HUES48 (cell line): ENCODE measurements around the gene LHX6.
A peak's percentile ranks its signal among the peaks of the same experiment; 100 is the strongest.

ENCODE experiments used
- H3K27ac ChIP-seq: one replicate; pipeline ENCODE4 v1.7.0; 2013; ENCODE audit warnings: low read depth, low read length, inconsistent platforms
- H3K27me3 ChIP-seq: 2 replicates; pipeline ENCODE4 v1.6.1; 2013; ENCODE audit warnings: mild to moderate bottlenecking, low read length; ENCODE audit not compliant: control insufficient read depth, insufficient read depth
- H3K36me3 ChIP-seq: 2 replicates; pipeline ENCODE4 v1.6.1; 2013; ENCODE audit warnings: low read length; ENCODE audit not compliant: control insufficient read depth, insufficient read depth
- H3K4me1 ChIP-seq: 2 replicates; pipeline ENCODE4 v1.6.1; 2013; ENCODE audit warnings: mild to moderate bottlenecking, low read length; ENCODE audit not compliant: control insufficient read depth, insufficient read depth
- H3K4me3 ChIP-seq: 2 replicates; pipeline ENCODE4 v1.5.1; 2013; ENCODE audit warnings: mild to moderate bottlenecking, low read depth, low read length
- H3K9ac ChIP-seq: 2 replicates; pipeline ENCODE4 v1.6.1; 2013; ENCODE audit warnings: mild to moderate bottlenecking, low read depth, low read length, moderate library complexity
- H3K9me3 ChIP-seq: 2 replicates; pipeline ENCODE4 v1.6.1; 2013; ENCODE audit warnings: low read length; ENCODE audit not compliant: control insufficient read depth, insufficient read depth

LHX6 gene

GRCh38 chr9:122234022-122234748 lies 5.4 kb upstream of the LHX6 start:
- H3K9me3 ChIP-seq: no peaks in the 10 kb centered on the region
- no peak overlapping the region for H3K9ac ChIP-seq
- peaks cover 33% of the 10 kb centered on the region for H3K27me3 ChIP-seq
- H3K4me3 ChIP-seq: no peak overlapping the region
- H3K4me1 ChIP-seq: peaks cover 8% of the 10 kb centered on the region; the same call in 1 of the 2 replicates
- H3K36me3 ChIP-seq: no peaks in the 10 kb centered on the region
- H3K27ac ChIP-seq: no peak overlapping the region

- peaks cover 46% of the 10 kb centered on the region for H3K27me3 ChIP-seq
- H3K4me1 ChIP-seq: peaks cover 11% of the 10 kb centered on the region; the same call in 1 of the 2 replicates
- H3K36me3 ChIP-seq: no peaks in the 10 kb centered on the region
Measured at GRCh38 chr9:122232796-122233306, 4.1 kb upstream of the LHX6 start.

GRCh38 chr9:122229485-122229837 lies 704 bp upstream of the LHX6 start:
- Histone ChIP-seq H3K9ac (no peak overlapping the region), H3K27ac (no peak overlapping the region), H3K9me3 (no peaks in the 10 kb centered on the region), H3K4me1 (peaks cover 29% of the 10 kb centered on the region; the same call in 1 of the 2 replicates), H3K36me3 (no peaks in the 10 kb centered on the region), H3K27me3 (peaks cover 79% of the 10 kb centered on the region), H3K4me3 (peak overlapping the region; percentile 55; the same call in 1 of the 2 replicates)

More at GRCh38 chr9:122232796-122233306, 4.1 kb upstream of the LHX6 start:
- Histone ChIP-seq H3K27ac (no peak overlapping the region), H3K4me3 (no peak overlapping the region), H3K9me3 (no peaks in the 10 kb centered on the region), H3K9ac (no peak overlapping the region)

- no peak overlapping the region for H3K9ac ChIP-seq
- no peak overlapping the region for H3K27ac ChIP-seq
Measured at GRCh38 chr9:122228191-122228567, 578 bp downstream of the LHX6 start.

GRCh38 chr9:122227575-122227900 lies 1.2 kb downstream of the LHX6 start:
- H3K27me3 ChIP-seq: peaks cover 99% of the 10 kb centered on the region
- no peak overlapping the region for H3K27ac ChIP-seq
- peaks cover 26% of the 10 kb centered on the region; the same call in 1 of the 2 replicates for H3K4me1 ChIP-seq
- H3K9me3 ChIP-seq: no peaks in the 10 kb centered on the region
- H3K9ac ChIP-seq: no peak overlapping the region
- peak overlapping the region; percentile 36 for H3K4me3 ChIP-seq
- no peaks in the 10 kb centered on the region for H3K36me3 ChIP-seq

More at GRCh38 chr9:122228191-122228567, 578 bp downstream of the LHX6 start:
- H3K4me1 ChIP-seq: peaks cover 29% of the 10 kb centered on the region; the same call in 1 of the 2 replicates
- no peaks in the 10 kb centered on the region for H3K36me3 ChIP-seq
- peaks cover 92% of the 10 kb centered on the region for H3K27me3 ChIP-seq
- H3K4me3 ChIP-seq: peak overlapping the region; percentile 55
- no peaks in the 10 kb centered on the region for H3K9me3 ChIP-seq

GRCh38 chr9:122226758-122227574 lies 1.8 kb downstream of the LHX6 start:
- H3K27ac ChIP-seq: no peak overlapping the region
- H3K9ac ChIP-seq: no peak overlapping the region
- peaks cover 26% of the 10 kb centered on the region; the same call in 1 of the 2 replicates for H3K4me1 ChIP-seq
- peak overlapping the region; percentile 36 for H3K4me3 ChIP-seq
- no peaks in the 10 kb centered on the region for H3K9me3 ChIP-seq
- no peaks in the 10 kb centered on the region for H3K36me3 ChIP-seq
- peaks cover 99% of the 10 kb centered on the region for H3K27me3 ChIP-seq

GRCh38 chr9:122226142-122226757 lies 2.5 kb downstream of the LHX6 start:
- peaks cover 33% of the 10 kb centered on the region for H3K4me1 ChIP-seq
- H3K9me3 ChIP-seq: no peaks in the 10 kb centered on the region
- no peak overlapping the region for H3K27ac ChIP-seq
- H3K9ac ChIP-seq: no peak overlapping the region
- H3K4me3 ChIP-seq: peak overlapping the region; percentile 36; the same call in 1 of the 2 replicates
- H3K27me3 ChIP-seq: peaks cover 99% of the 10 kb centered on the region
- H3K36me3 ChIP-seq: no peaks in the 10 kb centered on the region

- H3K27me3 ChIP-seq: peaks cover 99% of the 10 kb centered on the region
- H3K36me3 ChIP-seq: no peaks in the 10 kb centered on the region
- no peaks in the 10 kb centered on the region for H3K9me3 ChIP-seq
- H3K4me3 ChIP-seq: peak overlapping the region; percentile 36; the same call in 1 of the 2 replicates
- H3K9ac ChIP-seq: no peak overlapping the region
- no peak overlapping the region for H3K27ac ChIP-seq
- H3K4me1 ChIP-seq: peaks cover 38% of the 10 kb centered on the region
Measured at GRCh38 chr9:122225312-122226141, 3.2 kb downstream of the LHX6 start.

- H3K27ac ChIP-seq: no peak overlapping the region
- peaks cover 99% of the 10 kb centered on the region for H3K27me3 ChIP-seq
- no peak overlapping the region for H3K4me3 ChIP-seq
- H3K36me3 ChIP-seq: no peaks in the 10 kb centered on the region
- H3K9ac ChIP-seq: no peak overlapping the region
- no peaks in the 10 kb centered on the region for H3K9me3 ChIP-seq
- H3K4me1 ChIP-seq: peaks cover 47% of the 10 kb centered on the region
Measured at GRCh38 chr9:122223435-122223834, 5.3 kb downstream of the LHX6 start.

- Histone ChIP-seq H3K9ac (no peak overlapping the region), H3K27ac (no peak overlapping the region), H3K4me1 (peaks cover 47% of the 10 kb centered on the region), H3K4me3 (no peak overlapping the region), H3K9me3 (no peaks in the 10 kb centered on the region), H3K27me3 (peaks cover 100% of the 10 kb centered on the region), H3K36me3 (no peaks in the 10 kb centered on the region)
Measured at GRCh38 chr9:122222791-122223190, 6.0 kb downstream of the LHX6 start.
